HG03558 (cell line): ENCODE data around the gene GRIN2D.

Source experiments
- ATAC-seq: cut with Tn5 transposase; IDR thresholded peaks from one replicate; pipeline ENCODE4 v1.9.1; 2021; ENCODE audit warnings: moderate number of reproducible peaks; ENCODE audit not compliant: unreplicated experiment; ENCODE audit errors: extremely low read depth

Gene GRIN2D

GRCh38 chr19:48396016-48396823, 2.8 kb downstream of the GRIN2D start:
- no peak for ATAC-seq

GRCh38 chr19:48396824-48397176, 3.3 kb downstream of the GRIN2D start:
- ATAC-seq, result no peak

DNA sequence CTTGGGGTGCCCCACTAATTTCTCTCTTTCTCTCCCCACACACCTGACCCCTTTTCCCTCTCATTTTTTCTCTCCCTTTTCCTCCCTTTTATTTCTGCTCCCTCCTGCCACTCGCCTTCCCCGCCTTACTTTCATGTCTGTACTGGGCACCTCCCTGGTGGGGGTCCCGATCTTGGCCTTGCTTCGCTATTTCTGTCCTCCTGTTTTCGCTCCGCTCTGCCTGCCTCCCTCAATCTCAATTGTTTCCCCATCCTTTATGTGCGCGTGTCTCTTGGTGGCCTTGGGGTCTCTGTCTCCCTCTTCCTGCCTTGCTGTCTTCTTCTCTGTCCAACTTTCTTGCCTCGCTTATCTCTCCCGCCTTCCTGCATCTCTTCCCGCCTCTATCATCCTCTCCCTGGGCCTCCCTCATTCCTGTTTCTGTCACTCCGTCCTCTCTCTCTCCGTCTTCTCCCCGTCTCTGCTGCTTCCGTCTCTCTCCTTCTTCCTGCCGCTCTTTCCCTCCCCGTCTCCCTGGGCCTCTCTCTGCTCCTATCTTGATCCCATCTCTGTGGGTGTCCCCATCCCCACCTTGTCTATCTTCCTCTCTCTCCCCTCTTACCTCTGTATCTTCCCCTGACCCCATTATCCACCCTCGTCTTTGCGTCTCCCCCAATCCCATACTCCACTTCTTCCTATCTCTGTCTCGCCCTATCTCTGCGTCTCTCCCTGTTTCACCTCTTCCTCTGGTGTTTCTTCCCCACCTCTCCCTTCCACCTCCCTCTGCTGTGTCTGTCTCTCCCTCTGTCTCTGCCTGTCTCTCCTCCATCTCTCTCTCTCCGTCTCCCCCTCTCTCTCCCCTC, 4.0 kb downstream of the GRIN2D start:
- no peak for ATAC-seq

DNA sequence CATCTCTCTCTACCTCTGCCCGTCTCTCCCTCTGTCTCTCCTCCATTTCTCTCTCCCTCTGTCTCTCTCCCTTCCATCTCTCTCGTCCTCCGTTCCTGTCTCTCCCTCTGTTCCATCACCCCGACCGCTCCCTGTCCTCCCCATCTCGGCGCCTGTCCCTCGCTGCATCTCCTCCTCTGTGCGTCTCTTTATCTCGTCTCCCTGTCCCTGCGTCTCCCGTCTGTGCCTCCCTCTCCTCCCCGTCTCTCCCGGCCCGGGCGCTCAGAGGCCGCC, 4.6 kb downstream of the GRIN2D start:
- no peak for ATAC-seq

DNA sequence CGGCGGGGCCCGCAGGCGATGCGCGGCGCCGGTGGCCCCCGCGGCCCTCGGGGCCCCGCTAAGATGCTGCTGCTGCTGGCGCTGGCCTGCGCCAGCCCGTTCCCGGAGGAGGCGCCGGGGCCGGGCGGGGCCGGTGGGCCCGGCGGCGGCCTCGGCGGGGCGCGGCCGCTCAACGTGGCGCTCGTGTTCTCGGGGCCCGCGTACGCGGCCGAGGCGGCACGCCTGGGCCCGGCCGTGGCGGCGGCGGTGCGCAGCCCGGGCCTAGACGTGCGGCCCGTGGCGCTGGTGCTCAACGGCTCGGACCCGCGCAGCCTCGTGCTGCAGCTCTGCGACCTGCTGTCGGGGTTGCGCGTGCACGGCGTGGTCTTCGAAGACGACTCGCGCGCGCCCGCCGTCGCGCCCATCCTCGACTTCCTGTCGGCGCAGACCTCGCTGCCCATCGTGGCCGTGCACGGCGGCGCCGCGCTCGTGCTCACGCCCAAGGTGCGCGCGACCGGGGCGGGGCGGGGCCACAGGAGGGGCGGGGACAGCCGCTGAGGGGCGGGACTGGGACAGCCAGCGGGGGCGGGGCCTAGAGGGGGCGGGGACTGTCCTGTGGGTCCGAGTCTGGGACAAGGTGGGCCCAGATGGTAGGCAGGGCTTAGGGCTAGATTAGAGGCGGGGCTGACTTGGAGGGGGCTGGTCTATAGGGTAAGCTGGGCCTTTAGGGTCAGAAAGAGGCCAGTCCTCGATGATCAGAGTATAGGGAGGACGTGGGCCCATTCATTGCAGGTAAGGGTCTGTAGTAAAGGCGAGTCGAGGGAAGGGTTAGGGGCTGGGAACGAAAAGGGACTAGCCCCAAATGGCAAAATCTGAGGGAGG, 5.1 kb downstream of the GRIN2D start:
- no peak for ATAC-seq

DNA sequence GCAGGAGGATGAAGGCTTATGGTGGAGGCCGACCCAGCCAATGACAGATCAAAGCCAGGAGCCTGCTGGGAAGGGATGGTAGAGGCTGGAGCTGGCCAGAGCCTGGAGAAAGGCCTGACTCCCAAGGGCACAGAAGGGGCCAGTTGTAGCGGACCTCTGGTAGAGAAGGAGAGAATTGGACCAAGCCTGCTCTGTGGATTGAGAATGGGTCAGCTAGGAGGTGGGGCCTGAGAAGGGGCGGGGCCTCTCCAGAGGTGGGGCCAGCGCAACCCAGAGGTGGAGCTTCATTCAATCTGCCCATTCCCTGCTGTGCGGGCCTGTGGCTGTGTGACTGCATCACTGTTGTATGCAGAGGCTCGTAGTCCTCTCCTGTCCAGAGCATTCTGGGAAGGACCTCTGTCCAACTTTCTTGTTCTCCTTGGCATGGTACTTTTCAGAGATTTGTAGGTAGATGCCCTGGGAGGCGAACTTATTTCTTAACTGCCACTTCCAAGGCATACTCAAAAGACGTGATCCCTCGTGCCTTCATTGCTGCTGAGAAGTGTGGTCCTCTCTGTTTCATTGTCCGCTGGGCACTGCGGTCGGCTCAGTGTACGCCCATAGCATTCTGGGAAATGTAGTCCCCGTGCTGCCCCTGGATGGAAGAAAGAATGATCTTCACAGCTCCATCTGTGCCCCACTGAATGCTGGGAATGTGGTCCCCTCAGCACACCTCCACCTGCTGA, 6.7 kb downstream of the GRIN2D start:
- ATAC-seq, result no peak

DNA sequence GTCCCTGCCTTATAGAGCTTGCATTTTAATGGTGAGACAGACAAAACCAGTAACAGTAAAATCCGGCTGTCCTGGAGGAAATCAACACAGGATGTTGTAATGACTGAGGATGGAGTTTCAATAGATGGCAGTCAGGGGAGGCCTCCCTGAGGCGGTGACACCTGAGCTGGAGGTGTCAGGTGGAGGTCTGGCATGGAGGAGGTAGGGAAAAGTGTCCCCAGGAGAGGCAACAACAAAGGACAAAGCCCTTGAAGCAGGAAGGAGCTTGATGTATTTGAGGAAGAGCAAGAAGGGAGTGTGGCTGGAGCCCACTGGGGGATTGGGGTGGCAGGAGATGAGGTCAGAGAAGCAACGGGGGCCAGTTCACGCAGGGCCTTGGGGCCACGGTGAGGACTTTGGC, 7.8 kb downstream of the GRIN2D start:
- ATAC-seq, result no peak

- ATAC-seq, result no peak
Measured at GRCh38 chr19:48403606-48404005, 10.1 kb downstream of the GRIN2D start.

DNA sequence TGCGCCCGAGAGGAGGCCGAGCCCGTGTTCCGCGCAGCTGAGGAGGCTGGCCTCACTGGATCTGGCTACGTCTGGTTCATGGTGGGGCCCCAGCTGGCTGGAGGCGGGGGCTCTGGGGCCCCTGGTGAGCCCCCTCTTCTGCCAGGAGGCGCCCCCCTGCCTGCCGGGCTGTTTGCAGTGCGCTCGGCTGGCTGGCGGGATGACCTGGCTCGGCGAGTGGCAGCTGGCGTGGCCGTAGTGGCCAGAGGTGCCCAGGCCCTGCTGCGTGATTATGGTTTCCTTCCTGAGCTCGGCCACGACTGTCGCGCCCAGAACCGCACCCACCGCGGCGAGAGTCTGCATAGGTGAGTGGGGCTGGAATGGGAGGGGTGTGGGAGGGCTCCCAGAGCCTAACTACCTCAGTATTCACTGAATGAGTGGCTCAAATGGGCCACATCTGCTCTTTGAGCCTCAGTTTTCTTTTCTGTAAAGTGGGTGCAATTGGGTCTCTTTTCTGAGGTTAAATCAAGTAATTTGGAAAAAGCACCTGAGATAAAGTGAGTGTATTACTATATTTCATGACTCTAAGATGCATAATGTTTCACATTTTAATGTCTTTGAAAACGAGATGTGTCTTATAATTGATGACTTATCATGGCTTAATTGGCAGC, 11.7 kb downstream of the GRIN2D start:
- no peak for ATAC-seq

DNA sequence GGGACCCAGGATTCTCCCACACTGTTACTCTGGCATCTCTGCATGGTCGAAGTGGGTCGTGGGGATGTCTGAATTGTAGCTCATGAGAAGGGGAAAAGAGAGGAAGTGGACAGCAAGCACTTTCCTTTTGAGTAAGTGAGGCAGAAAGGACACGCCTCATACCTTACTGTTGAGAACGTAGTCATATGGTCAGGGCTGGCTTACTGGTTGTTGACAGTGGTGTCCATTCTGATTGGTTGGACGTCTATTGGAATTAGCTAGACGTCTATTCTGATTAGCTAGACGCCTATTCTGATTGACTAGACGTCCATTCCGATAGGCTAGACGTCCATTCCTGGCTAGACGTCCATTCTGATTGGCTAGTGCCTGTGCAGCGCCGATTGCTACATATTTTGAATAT, 12.4 kb downstream of the GRIN2D start:
- no peak for ATAC-seq

DNA sequence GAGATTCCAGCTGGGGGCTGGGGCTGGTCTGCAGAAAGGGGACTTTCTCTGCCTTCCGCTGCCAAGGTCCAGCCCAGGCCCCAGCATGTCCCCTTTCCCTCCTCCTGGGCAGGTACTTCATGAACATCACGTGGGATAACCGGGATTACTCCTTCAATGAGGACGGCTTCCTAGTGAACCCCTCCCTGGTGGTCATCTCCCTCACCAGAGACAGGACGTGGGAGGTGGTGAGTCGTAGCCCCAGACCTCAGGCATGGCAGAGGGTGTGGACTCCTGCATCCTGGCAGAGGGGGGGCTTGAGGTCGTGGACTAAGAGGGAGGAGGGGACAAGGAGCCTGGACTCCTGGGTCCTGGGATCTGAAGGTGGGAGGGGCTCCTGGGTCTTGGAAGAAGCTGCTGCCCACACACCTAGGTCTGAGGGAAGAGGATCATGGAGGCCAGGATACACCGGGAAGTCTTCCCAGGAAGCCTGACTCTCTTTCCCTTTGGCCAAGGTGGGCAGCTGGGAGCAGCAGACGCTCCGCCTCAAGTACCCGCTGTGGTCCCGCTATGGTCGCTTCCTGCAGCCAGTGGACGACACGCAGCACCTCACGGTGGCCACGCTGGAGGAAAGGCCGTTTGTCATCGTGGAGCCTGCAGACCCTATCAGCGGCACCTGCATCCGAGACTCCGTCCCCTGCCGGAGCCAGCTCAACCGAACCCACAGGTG, 20.6 kb downstream of the GRIN2D start:
- ATAC-seq, result no peak

GRCh38 chr19:48415395-48415794, 21.9 kb downstream of the GRIN2D start:
- no peak for ATAC-seq

- ATAC-seq, result no peak
Measured at GRCh38 chr19:48415806-48416221, 22.3 kb downstream of the GRIN2D start.

DNA sequence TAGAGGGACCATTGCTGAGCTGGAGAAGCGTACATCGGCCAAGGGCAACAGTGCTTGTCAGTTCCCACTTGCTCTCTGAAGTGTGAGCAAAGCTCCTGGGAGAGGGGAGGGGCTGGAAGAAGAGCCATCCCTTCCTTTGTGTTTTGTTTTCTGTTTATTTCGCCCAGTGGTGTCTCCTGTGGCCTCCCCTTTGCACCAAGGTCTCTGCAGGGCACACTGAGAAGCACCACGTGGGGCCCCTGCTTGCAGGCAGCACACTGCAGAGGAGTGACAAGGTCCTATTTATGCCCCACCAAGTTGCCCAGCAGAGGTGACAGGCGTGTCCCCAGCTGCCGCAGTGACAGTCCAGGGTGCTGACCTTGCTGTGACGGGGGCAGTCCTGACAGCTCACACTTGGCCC, 24.0 kb downstream of the GRIN2D start:
- no peak for ATAC-seq

- no peak for ATAC-seq
Measured at GRCh38 chr19:48418317-48419064, 25.0 kb downstream of the GRIN2D start.

- no peak for ATAC-seq
Measured at GRCh38 chr19:48419158-48419920, 25.9 kb downstream of the GRIN2D start.

GRCh38 chr19:48421548-48421947, 28.1 kb downstream of the GRIN2D start:
- no peak for ATAC-seq

GRCh38 chr19:48424694-48425219, 31.3 kb downstream of the GRIN2D start:
- ATAC-seq, result no peak
